ENCODE data around the gene ASF1B. TPM values are rescaled to one million over a fixed set of nuclear protein-coding genes. Genes with fewer than 3 reads are reported as not detected.
"Not testable (repeated sequence)": the region's sequence is repeated elsewhere in the genome, so short reads cannot be mapped to it uniquely, and the experiment has no call there.

ASF1B gene
- total RNA-seq, 2 experiments from 2014 or later: 143 to 202 TPM

DNA sequence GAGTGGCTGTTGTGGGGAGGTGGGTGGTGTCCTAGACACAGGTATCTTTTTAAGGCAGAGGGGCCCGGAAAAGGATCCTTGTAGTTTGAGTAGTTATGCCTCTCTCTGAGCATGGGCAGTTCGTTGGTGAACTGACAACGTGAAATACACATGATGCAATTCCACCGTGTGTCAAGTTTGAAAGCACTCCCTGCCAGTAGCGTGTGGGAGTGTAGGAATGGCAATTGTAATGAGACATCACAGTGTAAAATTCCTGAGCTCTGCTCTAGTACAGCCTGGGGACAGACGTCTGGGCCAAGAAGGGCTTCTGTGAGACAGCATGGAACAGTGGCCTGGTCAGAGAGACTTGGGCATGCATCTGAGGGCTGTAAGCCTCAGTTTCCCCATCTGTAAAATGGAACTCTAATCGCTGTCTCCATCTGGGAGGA lies 10.4 kb upstream of the ASF1B start:
- no peaks in the 10 kb centered on the region for H3K9me3 ChIP-seq (ENCODE audit: low read length)
- DNase-seq (ENCODE audit: low spot score): no peak
- no peak overlapping the region for H3K4me3 ChIP-seq (ENCODE audit: low read depth, low read length, poor library complexity, severe bottlenecking)
- CTCF ChIA-PET (ENCODE audit: unreplicated experiment): no interaction called here
- BruUV-seq (replicated peaks): no TSS peak
- H2AFZ ChIP-seq (ENCODE audit: low read length): no peak overlapping the region
- POLR2A ChIA-PET: no interaction called here
- no peaks in the 10 kb centered on the region for H4K20me1 ChIP-seq (ENCODE audit: insufficient read depth, low read length)
- no peaks in the 10 kb centered on the region for H3K36me3 ChIP-seq (ENCODE audit: insufficient read depth, low read length)
- intact Hi-C loops (cut with micrococcal nuclease; ENCODE audit: unreplicated experiment): no loop called here
- TF ChIP-seq EZH2phosphoT487 (IDR thresholded peaks at IDR 0.05; ENCODE audit: borderline replicate concordance, low read depth, low read length): no peak
- TF ChIP-seq, protein P1, sequence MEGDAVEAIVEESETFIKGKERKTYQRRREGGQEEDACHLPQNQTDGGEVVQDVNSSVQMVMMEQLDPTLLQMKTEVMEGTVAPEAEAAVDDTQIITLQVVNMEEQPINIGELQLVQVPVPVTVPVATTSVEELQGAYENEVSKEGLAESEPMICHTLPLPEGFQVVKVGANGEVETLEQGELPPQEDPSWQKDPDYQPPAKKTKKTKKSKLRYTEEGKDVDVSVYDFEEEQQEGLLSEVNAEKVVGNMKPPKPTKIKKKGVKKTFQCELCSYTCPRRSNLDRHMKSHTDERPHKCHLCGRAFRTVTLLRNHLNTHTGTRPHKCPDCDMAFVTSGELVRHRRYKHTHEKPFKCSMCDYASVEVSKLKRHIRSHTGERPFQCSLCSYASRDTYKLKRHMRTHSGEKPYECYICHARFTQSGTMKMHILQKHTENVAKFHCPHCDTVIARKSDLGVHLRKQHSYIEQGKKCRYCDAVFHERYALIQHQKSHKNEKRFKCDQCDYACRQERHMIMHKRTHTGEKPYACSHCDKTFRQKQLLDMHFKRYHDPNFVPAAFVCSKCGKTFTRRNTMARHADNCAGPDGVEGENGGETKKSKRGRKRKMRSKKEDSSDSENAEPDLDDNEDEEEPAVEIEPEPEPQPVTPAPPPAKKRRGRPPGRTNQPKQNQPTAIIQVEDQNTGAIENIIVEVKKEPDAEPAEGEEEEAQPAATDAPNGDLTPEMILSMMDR (conservative IDR thresholded peaks at IDR 0.05; ENCODE audit: low read length): no peak
- no peaks in the 10 kb centered on the region for H3K79me2 ChIP-seq (ENCODE audit: insufficient read depth, low read depth, low read length)
- no peaks in the 10 kb centered on the region for H3K9me2 ChIP-seq (ENCODE audit: insufficient read depth, low read length)
- no peak overlapping the region for H3K4me2 ChIP-seq (ENCODE audit: low read length)
- H3K27ac ChIP-seq (ENCODE audit: low read depth, low read length, poor library complexity, severe bottlenecking): no peak overlapping the region
- H3K4me1 ChIP-seq (ENCODE audit: insufficient read depth, low read length, poor library complexity, severe bottlenecking): no peaks in the 10 kb centered on the region

DNA sequence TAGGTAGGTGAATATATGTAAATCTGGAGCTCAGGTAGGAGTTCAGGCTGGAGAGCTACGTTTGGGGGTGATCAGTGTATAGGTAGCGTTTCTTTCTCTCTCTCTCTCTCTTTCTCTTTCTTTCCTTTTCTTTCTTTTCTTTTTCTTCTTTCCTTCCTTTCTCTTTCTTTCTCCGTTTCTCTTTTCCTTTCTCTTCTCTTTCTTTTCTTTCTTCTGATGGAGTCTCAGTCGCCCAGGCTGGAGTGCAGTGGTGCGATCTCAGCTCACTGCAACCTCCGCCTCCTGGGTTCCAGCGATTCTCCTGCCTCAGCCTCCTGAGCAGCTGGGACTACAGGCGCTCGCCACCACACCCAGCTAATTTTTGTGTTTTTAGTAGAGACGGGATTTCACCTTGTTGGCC lies 9.8 kb upstream of the ASF1B start:
- H3K4me2 ChIP-seq (ENCODE audit: low read length); H3K4me3 ChIP-seq (ENCODE audit: low read depth, low read length, poor library complexity, severe bottlenecking); CTCF ChIA-PET (ENCODE audit: unreplicated experiment); intact Hi-C loops (cut with micrococcal nuclease; ENCODE audit: unreplicated experiment); H3K9me3 ChIP-seq (ENCODE audit: low read length); H3K9me2 ChIP-seq (ENCODE audit: insufficient read depth, low read length); H3K79me2 ChIP-seq (ENCODE audit: insufficient read depth, low read depth, low read length); H3K4me1 ChIP-seq (ENCODE audit: insufficient read depth, low read length, poor library complexity, severe bottlenecking); DNase-seq (ENCODE audit: low spot score); BruUV-seq (replicated peaks); H4K20me1 ChIP-seq (ENCODE audit: insufficient read depth, low read length); H2AFZ ChIP-seq (ENCODE audit: low read length); H3K27ac ChIP-seq (ENCODE audit: low read depth, low read length, poor library complexity, severe bottlenecking); H3K36me3 ChIP-seq (ENCODE audit: insufficient read depth, low read length): not testable (repeated sequence)
- POLR2A ChIA-PET: interaction anchor here (0.7 kb wide), 1 partner anchor 9 kb away, joined by 5 read pairs; the partner anchor contains the start of gene ASF1B

DNA sequence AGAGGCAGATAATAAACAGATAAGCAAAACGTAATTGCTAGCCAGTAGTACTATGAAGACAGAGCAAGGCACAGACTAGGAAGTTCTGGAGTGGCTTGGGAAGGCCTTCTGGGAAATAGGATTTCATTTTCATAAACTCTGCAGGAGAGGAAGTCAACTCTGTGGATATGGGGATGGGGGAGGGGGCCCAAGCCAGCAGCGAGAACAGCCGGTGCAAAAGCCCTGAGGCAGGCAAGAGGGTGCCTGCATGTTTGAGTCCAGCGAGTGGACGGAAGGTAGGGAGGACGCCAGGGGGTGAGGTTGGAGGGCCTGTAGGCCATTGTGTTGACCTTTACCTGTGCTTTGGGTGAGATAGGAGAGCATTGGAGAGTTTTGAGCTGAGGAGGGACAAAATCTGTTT lies 9.0 kb upstream of the ASF1B start:
- POLR2A ChIA-PET: no interaction called here
- Histone ChIP-seq H3K4me2 (ENCODE audit: low read length) (no peak overlapping the region), H2AFZ (ENCODE audit: low read length) (no peak overlapping the region), H3K9me2 (ENCODE audit: insufficient read depth, low read length) (no peaks in the 10 kb centered on the region), H3K27ac (ENCODE audit: low read depth, low read length, poor library complexity, severe bottlenecking) (no peak overlapping the region), H3K4me3 (ENCODE audit: low read depth, low read length, poor library complexity, severe bottlenecking) (no peak overlapping the region), H3K4me1 (ENCODE audit: insufficient read depth, low read length, poor library complexity, severe bottlenecking) (no peaks in the 10 kb centered on the region), H3K36me3 (ENCODE audit: insufficient read depth, low read length) (no peaks in the 10 kb centered on the region), H3K79me2 (ENCODE audit: insufficient read depth, low read depth, low read length) (no peaks in the 10 kb centered on the region), H4K20me1 (ENCODE audit: insufficient read depth, low read length) (no peaks in the 10 kb centered on the region), H3K9me3 (ENCODE audit: low read length) (no peaks in the 10 kb centered on the region)
- CTCF ChIA-PET (ENCODE audit: unreplicated experiment): no interaction called here
- TF ChIP-seq EZH2phosphoT487 (IDR thresholded peaks at IDR 0.05; ENCODE audit: borderline replicate concordance, low read depth, low read length): no peak
- BruUV-seq (replicated peaks): no TSS peak
- DNase-seq (ENCODE audit: low spot score): no peak
- intact Hi-C loops (cut with micrococcal nuclease; ENCODE audit: unreplicated experiment): no loop called here
